Endothelial cell (in vitro differentiated cells): ENCODE data around the gene ASIC1. TPM values are rescaled to one million over a fixed set of nuclear protein-coding genes. Genes with fewer than 3 reads are reported as not detected.

Experiments used
- DNase-seq: peaks from one replicate; pipeline ENCODE4 v3.0.0; 2021; ENCODE audit warnings: low spot score
- H3K27ac Mint-ChIP-seq: one replicate; pipeline ENCODE4 v1.8.0; 2021; ENCODE audit warnings: mixed read lengths, inconsistent platforms; ENCODE audit not compliant: unreplicated experiment
- H3K27me3 Mint-ChIP-seq: one replicate; pipeline ENCODE4 v1.8.0; 2021; ENCODE audit warnings: mild to moderate bottlenecking, moderate library complexity, mixed read lengths, inconsistent platforms; ENCODE audit not compliant: unreplicated experiment
- H3K36me3 Mint-ChIP-seq: one replicate; pipeline ENCODE4 v1.8.0; 2021; ENCODE audit warnings: mild to moderate bottlenecking, low read depth, mixed read lengths, inconsistent platforms; ENCODE audit not compliant: unreplicated experiment
- H3K4me1 Mint-ChIP-seq: one replicate; pipeline ENCODE4 v1.8.0; 2021; ENCODE audit warnings: mild to moderate bottlenecking, mixed read lengths, inconsistent platforms; ENCODE audit not compliant: unreplicated experiment
- H3K4me3 Mint-ChIP-seq: one replicate; pipeline ENCODE4 v1.8.0; 2021; ENCODE audit warnings: mild to moderate bottlenecking, mixed read lengths, inconsistent platforms; ENCODE audit not compliant: unreplicated experiment
- H3K9me3 Mint-ChIP-seq: one replicate; pipeline ENCODE4 v1.8.0; 2021; ENCODE audit warnings: mixed read lengths, inconsistent platforms; ENCODE audit not compliant: unreplicated experiment
- total RNA-seq: library from RNA; stranded (reverse); fragmentation: NEBNext Ultra II Directional; extraction: Animal tissue kit (Norgen Biotek cat#: 25700); gene quantifications from one replicate; pipeline ENCODE4 v1.2.1, GENCODE V29; 2021; ENCODE audit not compliant: unreplicated experiment
- TF ChIP-seq, protein P1 (sequence below): fragments of 200-600 bp; sonication (generic); IDR thresholded peaks from one replicate; pipeline ENCODE4 v1.5.0; 2021; ENCODE audit warnings: antibody characterized with exemption; ENCODE audit not compliant: unreplicated experiment

The ASIC1 gene
- total RNA-seq, 1 donor from 2014 or later, result 1.9 TPM

DNA sequence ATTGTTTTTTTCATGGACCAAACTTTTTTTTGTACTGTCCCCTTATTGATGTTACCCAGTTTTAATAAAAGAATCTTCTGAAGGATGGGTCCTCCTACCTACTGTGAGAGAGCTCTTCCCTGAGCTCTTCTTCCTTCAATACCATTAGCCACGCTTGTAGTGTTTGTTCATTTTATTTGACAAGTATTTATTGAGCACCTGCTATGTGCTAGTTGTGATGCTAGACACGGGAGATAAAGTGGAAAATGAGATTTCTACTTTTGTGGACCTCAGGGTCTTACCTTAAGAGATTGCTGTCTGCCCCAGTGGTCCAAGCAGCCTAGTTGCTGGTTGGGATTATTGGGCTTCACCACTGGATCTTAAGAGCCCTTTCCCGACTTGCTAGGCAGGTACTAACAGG, 43.2 kb downstream of the ASIC1 start:
- H3K27ac Mint-ChIP-seq, result no peak overlapping the region

DNA sequence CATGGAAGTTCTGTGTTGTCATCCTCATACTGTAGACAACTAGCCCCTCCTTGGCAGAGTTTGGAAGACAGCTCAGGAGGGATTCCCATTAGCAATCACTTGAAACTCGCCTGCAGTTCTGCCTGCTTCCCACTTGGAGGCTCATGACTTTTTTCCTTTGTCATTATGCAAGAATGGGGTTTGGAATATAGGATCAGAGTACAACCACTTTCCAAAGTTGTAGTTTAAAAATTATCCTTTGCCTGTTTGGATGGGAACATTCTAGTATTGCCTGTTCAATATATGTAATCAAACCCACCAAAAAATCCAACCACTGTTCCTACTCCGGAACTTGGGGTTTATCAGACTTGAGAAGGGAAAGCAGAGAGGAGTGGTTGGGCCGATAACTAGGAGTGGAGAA, 44.3 kb downstream of the ASIC1 start:
- Mint-ChIP-seq H3K4me1 (no peaks in the 10 kb centered on the region), H3K9me3 (no peaks in the 10 kb centered on the region)
- no peak for DNase-seq

More for the DNA sequence above, 43.2 kb downstream of the ASIC1 start:
- TF ChIP-seq, protein P1, sequence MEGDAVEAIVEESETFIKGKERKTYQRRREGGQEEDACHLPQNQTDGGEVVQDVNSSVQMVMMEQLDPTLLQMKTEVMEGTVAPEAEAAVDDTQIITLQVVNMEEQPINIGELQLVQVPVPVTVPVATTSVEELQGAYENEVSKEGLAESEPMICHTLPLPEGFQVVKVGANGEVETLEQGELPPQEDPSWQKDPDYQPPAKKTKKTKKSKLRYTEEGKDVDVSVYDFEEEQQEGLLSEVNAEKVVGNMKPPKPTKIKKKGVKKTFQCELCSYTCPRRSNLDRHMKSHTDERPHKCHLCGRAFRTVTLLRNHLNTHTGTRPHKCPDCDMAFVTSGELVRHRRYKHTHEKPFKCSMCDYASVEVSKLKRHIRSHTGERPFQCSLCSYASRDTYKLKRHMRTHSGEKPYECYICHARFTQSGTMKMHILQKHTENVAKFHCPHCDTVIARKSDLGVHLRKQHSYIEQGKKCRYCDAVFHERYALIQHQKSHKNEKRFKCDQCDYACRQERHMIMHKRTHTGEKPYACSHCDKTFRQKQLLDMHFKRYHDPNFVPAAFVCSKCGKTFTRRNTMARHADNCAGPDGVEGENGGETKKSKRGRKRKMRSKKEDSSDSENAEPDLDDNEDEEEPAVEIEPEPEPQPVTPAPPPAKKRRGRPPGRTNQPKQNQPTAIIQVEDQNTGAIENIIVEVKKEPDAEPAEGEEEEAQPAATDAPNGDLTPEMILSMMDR, result no peak
- Mint-ChIP-seq H3K9me3 (no peaks in the 10 kb centered on the region), H3K4me1 (no peaks in the 10 kb centered on the region), H3K27me3 (peaks cover 4% of the 10 kb centered on the region), H3K36me3 (peaks cover 49% of the 10 kb centered on the region), H3K4me3 (peak overlapping the region; percentile 62)
- DNase-seq, result no peak

DNA sequence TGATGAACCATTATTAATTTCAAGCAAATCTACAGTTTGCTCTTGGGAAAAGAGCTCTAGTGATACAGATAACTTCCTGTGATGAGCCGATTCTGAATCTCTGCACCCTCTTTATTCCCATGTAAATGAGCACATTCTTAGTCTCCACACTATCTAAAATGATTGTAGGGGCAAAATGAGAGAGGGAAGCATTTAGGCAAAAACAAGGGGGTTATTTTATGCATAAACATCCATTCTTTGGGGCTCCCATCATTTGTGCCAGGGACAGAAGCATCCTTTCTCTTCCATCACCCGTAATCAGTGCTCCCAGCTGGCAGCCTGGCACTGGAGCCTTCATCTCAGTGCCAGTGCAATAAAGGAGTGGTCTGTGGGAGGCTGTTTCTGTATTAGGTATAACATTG, 44.7 kb downstream of the ASIC1 start:
- Mint-ChIP-seq H3K27me3 (peaks cover 6% of the 10 kb centered on the region), H3K27ac (no peak overlapping the region), H3K4me1 (no peaks in the 10 kb centered on the region), H3K4me3 (no peak overlapping the region), H3K9me3 (no peaks in the 10 kb centered on the region), H3K36me3 (peaks cover 34% of the 10 kb centered on the region)
- TF ChIP-seq, protein P1, result no peak
- DNase-seq, result no peak

More for the DNA sequence above, 44.3 kb downstream of the ASIC1 start:
- Mint-ChIP-seq H3K4me3 (no peak overlapping the region), H3K27me3 (peaks cover 6% of the 10 kb centered on the region), H3K27ac (no peak overlapping the region), H3K36me3 (peaks cover 38% of the 10 kb centered on the region)
- TF ChIP-seq, protein P1, result no peak

DNA sequence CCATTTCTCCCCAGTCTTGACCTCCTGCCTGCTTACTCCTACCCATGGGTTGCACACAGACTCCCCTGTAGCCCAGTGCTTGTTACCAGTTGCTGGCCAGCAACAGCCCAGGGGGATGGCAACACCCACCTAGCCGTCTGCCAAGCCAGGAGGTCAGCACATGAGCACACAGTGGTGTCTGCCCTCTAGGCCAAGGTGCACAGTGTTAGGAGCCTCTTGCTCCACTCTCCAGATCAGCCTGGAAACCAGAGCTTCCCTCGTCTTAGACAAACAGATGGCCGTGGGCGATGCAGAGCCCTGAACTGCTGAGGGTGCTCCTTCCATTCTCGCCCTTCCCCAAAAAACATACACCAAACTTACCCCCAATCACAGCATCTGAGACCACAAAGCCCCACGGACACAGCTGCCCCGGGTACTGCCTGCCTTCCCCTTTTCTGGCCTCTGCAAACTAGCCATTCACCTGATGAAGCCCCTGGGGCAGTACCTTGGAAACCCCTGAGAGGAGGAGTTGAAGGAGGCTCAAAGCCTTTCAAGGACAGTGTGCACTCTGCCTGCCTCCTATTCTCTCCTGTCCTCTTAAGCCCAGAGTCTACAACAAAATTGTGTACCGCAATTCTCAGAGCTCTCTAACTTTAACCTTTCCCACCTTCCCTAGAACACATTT, 45.4 kb downstream of the ASIC1 start:
- no peaks in the 10 kb centered on the region for H3K4me1 Mint-ChIP-seq
- H3K9me3 Mint-ChIP-seq, result no peaks in the 10 kb centered on the region
- H3K36me3 Mint-ChIP-seq, result peaks cover 32% of the 10 kb centered on the region
- DNase-seq, result no peak
- TF ChIP-seq, protein P1, result no peak
- peak overlapping the region; percentile 47 for H3K4me3 Mint-ChIP-seq
- peaks cover 6% of the 10 kb centered on the region for H3K27me3 Mint-ChIP-seq
- H3K27ac Mint-ChIP-seq, result no peak overlapping the region

DNA sequence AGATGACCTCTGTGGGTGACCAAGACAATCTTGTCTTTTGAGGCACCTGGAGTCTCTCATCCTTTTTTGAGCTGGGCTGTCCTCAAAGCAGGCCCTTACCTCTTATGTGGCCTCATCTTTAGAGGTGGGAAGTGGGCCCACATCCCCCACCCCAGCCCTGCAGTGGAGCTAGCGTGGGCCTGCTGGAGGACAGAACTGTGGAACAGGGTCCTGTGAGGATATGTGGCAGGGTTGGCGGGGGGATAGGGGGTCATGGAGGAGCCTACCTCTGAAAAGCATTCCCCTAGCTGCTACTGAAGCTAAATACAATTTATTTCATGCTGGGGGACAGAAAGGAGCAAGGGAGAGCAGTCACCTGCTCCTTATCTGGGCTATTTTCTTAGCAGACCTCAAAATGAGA, 46.0 kb downstream of the ASIC1 start:
- Mint-ChIP-seq H3K27ac (no peak overlapping the region), H3K4me1 (peaks cover under 1% of the 10 kb centered on the region), H3K36me3 (peaks cover 27% of the 10 kb centered on the region), H3K9me3 (no peaks in the 10 kb centered on the region), H3K4me3 (peak overlapping the region; percentile 47), H3K27me3 (peaks cover 10% of the 10 kb centered on the region)
- no peak for DNase-seq
- TF ChIP-seq, protein P1, result no peak
